T-helper 1 cell (primary cell): ENCODE results near the gene HMGCLL1.

Source experiments
- DNase-seq, 5 donors: peaks; one replicate each; pipeline ENCODE4 v3.0.0-alpha.2; 2012 to 2020
- total RNA-seq, 4 donors: gene quantifications; one replicate each; lab custom pipeline; 2026; lab: John Stamatoyannopoulos, UW

The HMGCLL1 gene
- total RNA-seq: 0 reads per million in 4 donors

DNA sequence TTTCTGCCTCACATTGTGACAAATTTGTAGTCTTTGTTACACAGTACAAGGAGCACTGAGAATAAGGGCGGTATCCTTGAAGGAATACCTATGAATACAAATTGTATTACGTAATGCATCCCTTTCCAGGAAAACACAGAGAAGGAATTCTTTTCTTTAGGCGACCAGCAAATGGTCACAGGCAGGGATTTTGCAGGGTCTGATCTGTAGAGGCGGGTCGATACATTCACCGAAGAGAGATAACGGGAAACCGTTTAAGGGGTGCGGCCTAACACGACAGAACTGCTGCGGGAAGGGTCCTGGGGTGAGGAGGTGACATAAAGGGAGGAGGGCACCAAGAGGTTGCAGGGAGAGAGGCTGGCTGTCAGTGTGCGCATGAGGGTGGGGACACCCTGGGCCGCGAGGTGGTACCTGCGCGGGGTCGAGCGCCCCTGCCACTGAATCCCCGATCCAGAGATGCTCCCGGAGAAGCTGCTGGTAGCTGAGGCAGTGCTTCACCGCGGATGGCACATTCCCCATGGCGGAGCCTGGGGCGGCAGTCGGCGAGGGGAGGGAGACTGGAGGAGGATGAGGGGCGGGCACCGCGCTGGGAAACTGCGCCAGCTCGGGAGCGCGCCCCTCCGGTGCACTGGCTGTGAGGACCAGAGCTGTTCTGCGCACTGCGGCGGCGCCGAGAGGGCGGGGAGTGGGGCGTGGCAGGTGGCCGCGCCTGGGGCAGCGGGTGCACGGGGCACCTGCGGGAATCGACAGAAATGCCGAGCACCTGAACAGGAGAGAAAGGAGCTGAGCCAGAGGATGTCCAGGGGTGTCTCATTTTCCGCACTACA is at the start of gene HMGCLL1:
TSS of gene HMGCLL1 (minus strand) at position 656 of the 827 bp plus-strand sequence. CDS start at position 519, 137 bp downstream.
- no peak for DNase-seq

DNA sequence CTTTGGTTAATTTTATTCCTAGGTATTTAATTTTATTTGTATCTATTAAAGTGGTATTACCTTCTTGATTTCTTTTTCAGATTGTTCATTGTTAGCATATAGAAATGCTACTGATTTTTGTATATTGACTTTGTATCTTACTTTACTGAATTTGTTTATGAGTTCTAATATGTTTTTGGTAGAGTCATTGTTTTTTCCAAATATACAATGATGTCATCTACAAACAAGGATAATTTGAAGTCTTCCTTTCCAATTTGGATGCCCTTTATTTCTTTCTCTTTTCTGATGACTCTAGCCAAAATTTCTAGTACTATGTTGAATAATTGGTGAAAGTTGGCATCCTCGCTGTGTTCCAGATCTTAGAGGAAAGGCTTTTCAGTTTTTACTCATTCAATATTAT is 43.0 kb upstream of the HMGCLL1 start:
- no peak for DNase-seq

DNA sequence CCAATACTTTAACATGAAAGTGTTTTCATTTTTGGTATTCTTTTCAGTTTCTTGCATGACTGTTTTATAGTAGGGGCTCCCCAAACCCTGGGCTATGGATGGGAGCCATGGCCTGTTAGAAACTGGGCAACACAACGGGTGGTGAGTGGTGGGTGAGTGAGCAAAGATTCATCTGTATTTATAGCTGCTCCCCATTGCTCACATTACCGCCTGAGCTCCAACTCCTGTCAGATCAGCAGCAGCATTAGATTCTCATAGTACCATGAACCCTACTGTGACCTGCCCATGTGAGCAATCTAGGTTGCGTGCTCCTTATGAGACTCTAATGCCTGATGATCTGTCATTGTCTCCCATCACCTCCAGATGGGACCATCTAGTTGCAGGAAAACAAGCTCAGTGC is 42.3 kb upstream of the HMGCLL1 start:
- no peak for DNase-seq

DNA sequence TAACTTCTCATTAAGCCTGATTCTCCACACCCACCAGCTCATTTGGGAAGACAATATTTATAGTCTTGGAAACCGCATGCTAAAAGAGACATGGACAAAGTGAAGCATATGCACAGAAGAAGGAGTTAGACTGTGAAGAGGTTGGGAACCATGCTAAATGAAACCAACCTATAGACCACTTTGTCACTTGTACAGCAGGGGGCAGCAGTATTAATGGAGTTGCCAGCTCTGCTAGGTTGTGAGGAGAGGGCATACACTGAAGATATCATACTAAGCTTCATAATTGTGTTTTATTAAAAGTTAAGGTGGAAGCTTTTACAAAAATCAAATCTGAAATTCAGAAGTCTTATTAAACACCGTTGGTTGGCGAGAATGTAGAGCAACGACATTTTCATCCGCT is 38.3 kb upstream of the HMGCLL1 start:
- DNase-seq: no peak

DNA sequence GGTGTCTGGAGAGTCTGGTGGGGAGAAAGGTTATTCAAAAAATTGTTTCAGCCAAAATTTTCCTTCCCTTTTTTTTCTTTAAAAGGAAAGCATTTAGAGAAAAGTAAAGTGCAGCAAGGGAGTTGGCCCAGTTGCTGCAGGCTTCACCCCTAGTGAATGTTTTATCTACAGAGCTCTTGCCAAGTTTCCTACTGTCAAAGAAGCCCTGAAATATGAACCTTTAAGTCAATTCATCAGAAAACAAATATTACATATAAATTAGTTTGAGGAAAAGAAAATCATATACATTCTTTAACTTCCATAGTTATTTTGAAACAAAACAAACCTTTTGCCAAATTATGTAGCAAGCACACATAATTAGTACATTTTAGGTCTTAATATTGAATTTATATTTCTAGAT is 25.0 kb upstream of the HMGCLL1 start:
- no peak for DNase-seq

DNA sequence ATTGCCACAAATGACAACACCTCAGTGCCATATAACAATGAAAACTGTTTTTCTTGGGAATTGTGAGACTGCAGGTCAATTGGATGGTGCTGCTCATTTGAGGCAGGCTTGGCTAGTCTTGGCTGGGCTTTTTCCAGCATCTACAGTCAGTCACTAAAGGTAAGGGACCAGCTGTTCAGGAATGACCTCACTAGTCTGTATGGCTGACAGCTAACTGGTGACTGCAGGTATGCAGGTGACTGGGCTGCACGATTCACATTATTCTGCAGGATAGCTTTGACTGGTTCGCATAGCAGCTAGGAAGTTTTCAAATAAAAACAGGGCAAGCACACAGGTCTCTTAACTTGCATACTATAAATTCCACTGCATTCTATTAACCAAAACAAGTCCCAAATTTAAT is 22.1 kb upstream of the HMGCLL1 start:
- no peak for DNase-seq

DNA sequence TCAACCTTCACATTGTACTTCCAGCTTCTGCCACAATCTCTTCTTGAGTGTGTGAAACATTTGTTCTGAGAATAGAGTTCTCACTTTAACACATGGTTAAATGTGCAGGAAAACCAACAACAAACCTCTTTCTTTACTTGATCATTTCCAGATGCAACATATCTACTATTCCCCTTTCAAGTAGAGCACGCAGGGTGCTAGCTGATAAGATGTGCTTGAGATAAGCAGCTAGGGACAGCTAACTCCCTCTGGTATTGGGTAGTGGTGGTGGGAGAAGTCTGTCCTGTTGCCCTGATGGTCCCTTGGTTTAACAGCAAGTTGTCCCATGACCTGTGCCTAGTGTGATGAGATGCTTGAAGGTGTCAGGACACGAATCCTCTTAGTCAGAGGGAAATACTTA is 15.4 kb upstream of the HMGCLL1 start:
- no peak for DNase-seq

DNA sequence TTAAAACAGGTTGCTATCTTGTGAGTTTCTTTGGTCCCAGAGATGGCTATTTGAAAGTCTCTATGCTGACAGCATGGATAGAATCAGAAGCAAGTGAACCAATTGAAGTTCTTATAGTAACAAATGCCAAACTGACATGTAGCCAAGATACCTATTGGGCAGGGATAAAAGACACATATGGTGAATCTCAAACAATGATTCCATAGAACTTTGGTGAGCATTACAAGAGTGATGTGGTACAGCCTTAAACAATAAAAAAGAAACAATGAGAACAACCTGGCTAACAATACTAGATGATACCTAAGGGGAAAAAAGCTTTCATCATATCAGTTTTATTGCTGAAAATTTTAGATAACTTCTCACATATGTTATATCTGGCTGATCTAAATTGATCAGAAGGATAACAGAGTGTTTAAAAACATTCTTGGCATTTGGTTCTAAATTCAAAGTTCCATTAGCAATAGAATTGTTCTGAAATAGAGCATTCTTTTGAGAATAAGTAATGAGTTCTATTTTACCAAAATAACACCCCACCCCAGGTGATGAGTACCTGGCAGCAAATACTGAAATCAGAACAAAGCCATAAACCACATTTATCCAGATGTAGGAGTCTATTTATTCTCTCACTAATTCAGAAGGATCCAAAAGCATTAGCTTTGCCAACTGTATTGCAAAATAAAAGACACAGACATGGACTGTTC is 5.8 kb upstream of the HMGCLL1 start:
- no peak for DNase-seq

DNA sequence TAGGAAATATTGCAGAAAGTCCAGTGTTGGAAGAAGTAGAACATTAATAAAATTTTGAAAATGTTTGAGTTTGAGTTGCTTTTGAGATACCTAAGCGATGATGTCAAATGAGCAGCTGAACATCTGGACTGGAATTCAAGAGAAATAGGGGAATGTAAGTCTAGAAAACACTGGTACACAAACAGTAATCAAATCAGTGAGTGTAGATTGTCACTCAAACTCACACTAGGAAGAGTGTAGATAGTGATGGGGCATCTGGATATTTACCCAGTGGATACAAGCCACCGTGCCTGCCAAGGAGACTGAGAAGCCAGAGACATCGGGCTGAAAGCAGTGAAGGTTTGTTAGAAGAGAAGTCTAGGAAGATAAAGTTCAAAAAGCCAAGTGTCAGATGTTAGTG is 2.2 kb downstream of the HMGCLL1 start:
- DNase-seq: no peak

DNA sequence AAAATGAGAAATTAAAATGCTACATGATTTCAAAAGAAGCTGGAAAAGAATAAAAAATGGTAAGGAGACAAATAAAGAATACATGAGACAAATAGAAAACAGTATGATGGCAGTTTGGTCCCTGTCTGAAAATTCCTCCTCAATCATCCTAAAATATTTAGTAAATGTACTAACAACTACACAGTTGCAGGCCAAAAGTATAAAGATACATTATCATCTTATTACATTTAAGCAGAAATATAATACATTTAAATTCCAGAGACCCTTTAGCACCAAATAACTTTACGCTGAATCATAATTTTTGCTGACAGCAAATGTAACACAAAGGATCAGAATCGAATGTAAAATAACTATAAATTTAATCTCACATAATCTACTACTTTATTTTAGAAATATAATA is 4.4 kb downstream of the HMGCLL1 start:
- no peak for DNase-seq

DNA sequence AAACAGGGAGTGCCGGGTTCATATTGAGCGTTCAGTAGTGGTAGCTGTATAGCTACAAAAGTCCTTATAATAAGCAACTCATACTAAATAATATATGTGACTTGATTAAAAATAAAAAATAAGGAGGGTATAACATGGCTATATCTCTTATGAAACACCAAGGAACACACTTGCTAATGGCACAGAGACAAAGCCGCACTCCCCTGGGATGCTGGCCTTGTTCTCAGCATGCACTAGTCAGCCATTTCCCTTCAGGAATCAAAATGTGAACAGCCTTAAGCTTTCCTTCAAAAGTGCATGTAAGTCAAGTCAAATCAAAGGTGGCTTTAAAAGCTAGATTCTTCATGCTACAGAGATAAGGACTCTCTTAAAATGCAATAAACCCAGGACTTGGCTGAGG is 9.4 kb downstream of the HMGCLL1 start:
- DNase-seq: no peak

DNA sequence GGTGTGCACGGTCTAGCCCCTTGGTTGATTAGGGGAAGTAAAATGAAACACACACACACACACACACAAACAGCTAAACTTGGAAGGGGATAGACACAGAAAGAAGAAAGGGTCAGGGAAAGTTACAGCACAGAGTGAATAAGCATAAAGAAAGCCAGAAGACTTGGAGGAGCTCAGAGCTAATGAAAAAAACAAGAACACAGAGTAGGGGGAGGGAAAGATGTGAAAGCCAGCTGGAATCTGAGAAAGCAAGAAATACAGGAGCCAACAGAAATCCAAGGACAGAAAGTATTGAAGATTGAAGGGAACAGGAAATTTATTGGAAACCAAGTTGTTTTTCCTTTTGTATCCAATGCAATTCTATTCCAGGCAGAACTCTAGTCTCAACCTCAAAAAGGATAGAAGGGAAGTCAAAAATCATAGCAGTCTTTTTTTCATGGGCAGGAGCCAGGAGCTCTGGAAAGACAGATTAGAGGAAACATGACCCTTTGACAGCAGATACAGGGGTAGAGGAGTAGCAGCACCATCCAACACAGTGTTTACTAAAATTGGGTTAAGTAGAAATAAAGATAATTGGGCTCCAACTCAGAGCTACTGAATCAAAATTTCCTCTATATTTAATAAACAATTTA is 10.1 kb downstream of the HMGCLL1 start:
- no peak for DNase-seq

DNA sequence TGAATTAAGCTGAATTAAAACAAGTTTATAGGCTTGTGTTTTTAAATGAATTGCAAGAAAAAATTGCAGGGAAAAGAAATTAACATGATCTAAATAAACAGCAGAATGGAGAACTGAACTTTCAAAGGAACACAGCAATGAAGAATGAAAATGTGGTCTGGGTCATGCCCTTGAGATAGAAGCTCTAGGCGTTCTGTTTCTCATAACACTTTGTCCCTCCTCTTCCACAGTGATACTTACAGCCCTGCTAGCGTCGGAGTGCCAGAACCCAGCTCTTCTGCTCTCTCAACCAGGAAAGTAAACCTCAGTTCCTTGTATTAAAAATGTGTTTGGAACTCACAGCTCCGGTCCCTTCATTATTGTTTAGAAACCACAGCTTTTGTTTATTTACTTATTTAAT is 11.4 kb downstream of the HMGCLL1 start:
- no peak for DNase-seq

DNA sequence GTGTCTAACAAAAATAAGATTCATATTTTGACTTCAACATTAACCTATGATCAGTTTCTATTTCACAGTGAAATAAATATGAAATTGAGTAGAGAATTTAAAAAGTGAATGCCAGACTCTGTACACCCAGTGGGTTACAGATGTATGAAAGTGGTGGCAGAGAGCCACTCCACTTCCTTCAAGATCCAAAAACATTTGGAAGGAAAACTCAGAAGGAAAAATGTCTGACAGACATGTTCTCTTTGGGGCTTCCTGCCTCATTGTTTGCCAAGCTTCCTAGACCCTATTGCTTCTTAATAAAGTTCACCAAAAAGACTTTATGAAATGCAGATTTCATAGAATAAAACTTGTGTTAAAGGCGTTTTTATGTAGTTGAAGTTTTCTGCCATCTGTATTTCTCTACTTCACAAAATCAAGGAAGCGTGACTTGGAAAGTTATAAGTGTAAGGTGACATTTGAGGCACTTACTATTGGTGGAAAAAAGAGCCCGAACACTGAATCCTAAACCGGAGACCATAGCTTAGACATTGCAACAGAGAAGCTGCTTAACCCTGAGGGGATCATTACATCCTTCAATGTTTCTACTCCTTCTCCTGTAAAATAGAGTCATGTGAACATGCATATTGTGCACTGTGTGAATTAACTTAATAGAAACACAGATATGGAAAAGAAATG is 12.8 kb downstream of the HMGCLL1 start:
- no peak for DNase-seq

DNA sequence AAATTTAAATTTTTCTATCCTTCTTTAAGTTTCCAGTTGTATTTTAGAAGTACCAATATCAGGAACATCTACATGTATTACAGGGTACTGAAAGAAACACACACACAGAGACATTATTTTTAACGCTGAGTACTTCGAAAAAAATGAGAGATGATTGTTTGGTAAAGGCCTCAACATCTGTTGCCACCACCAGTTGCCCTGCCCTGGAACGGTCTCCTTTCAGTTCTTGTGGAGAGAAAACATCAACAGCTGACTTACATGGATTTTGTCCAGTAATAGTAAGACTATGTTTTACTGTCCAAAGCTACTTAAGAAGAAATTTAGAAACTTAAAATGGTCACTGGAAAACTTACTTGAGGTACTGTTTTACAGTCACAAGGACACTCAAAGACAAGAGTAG is 16.7 kb downstream of the HMGCLL1 start:
- DNase-seq: no peak

DNA sequence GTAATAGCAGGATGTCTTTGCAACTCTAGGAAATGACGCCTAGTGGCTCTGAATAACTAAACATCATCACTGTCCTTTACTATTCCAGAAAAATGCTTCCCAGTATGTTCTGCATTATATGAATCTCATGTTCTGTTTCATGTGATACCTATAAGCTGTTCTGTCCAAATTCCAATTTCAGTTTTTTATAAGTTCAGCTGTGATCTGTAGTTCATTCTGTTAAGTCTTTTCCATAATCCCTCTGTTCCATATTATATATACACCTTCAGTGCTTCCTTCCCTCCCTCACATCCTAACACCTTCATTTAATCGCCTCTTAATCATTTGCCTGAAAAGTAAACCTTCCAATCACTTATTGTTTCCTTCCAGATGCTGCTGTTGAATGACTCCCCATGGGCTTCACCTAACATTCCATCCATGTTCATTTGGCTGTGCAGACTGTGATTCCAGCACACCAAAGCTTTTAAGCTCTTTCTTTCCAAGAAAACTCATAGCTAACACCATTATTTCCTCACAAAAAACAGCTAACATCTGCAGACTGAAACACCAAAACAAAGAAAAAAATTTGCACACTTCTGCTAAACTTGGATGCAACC is 18.6 kb downstream of the HMGCLL1 start:
- DNase-seq: no peak

DNA sequence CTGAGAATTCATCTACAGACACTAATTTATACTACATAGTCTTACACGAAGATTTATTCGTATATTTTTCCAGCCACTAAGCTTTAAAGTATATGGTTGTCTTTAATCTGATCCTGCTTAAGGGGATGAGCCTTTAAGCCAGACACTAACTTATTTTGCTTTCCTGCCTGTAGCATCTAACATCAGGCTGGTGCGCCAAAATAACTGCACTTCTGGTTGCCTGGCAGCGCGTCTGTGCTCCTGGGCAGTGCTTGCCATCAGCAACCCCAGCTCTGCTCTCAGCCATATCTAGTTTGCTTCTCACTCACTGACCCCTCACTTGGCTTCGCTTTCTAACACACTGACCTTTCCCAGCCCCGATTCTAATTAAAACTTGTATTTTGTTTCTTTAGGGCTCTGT is 21.8 kb downstream of the HMGCLL1 start:
- no peak for DNase-seq

DNA sequence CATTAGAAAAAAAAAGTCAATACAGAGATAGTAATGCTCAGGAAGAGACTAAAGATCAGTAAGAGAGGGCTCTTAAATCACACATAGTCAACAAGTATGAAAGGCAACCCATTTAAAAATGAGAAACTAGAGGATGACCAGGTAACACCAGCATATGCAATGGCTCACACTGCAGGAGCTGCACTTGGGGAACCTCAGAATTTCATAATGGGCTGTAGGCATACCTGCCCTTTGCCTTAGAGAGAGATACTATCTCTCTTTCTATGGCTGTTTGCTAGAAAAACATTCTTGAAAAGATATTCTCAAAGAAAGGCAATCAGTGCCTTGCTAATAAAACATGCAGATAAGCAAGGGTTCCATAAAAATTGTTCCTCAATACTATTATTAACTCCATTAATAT is 33.2 kb downstream of the HMGCLL1 start:
- DNase-seq: no peak

DNA sequence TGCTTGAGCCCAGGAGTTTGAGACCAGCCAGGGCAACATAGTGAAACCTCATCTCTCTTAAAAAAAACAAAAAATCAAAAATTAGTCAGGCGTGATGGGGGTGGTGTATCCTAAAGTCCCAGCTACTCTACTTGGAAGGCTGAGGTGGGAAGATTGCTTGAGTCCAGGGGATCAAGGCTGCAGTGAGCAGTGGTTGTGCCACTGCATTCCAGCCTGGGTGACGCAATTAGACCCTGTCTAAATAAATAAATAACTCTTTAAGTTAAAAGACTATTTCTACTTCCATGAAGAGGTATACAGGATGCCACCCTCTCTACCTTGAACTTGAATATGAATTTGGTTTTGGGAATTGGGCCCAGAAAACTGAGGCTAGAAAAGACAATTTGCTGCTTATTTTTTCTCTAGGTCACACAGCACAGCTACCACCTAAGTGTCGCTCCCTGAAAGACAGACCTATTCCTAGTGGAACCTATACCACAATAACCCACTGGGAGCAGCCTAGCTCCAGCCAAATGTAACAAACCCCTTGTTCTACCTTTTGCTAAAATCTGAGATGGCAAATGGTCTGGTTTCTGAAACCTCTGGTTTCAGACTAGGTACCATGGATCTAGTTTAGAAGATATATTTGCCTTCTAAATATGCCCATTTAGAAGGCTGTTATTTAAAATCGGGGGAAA is 35.2 kb downstream of the HMGCLL1 start:
- no peak for DNase-seq

DNA sequence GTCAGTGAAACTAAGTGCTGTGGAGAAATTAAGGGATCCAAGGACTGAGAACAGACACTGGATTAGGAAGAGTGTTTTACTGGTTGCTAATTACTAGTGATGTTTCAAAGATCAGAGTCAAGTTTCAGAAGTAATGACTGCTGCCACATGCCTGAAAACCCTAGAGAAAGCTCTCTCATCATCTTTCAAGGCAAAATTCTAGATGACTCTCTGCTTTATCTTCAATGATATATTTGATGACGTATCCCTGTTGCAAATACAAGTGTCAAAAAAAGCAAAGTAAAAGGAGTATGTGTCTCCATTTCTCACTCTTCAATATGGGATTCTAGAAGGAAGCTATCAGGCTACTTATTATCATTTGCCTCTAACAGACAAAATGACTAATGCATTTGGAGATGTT is 38.0 kb downstream of the HMGCLL1 start:
- no peak for DNase-seq

DNA sequence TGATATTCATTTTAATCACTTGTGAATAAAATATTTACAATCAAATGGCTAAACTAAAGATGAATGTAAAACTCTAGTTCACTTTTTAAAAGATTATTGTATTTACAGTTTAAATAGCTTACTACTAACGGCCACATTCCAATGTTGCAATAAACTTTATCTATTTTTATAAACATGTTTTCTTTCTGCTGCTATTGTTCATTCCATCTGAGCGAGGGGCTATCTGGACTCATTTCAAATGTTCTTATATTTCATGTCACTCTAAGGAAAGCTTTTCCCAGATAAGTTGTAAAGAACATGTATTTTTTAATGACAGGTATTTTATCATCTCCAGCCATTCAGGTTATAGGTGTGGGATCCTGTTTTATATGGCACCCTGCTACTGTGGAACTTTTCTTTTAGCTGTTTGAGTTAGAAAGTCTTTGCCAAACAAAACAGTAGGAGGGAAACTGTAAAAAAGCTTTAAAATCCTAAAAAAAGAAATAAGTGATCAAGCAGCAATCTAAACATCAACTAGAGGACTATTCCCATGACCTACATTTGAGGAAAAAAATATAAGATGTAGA is 42.5 kb downstream of the HMGCLL1 start:
- no peak for DNase-seq

DNA sequence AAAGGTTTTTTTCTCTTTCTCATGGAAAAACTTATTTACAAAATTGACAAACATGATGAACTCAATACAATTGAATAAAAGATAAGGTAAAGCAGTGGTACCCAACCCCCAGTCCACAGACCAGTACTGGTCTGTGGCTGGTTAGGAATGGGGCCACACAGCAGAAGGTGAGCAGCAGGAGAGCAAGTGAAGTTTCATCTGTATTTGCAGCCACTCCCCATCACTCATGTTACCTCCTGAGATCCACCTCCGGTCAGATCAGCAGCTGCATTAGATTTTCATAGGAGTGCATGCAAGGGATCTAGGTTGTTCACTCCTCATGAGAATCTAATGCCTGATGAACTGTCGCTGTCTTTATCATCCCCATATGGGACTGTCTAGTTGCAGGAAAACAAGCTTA is 47.5 kb downstream of the HMGCLL1 start:
- no peak for DNase-seq
